Neutrophil (primary cell): ENCODE measurements around the gene ARNT2.

Experiments
- H3K27ac ChIP-seq: fragments of 200-600 bp; sonication (generic); 2 replicates; pipeline ENCODE4 v1.5.1; 2016; ENCODE audit warnings: mild to moderate bottlenecking, moderate library complexity
- H3K27me3 ChIP-seq: fragments of 200-600 bp; sonication (generic); 2 replicates; pipeline ENCODE4 v1.6.0; 2016; ENCODE audit warnings: mild to moderate bottlenecking
- H3K36me3 ChIP-seq: fragments of 200-600 bp; sonication (generic); 2 replicates; pipeline ENCODE4 v1.5.1; 2017
- H3K4me1 ChIP-seq, 2 experiments: fragments of 200-600 bp in 1 of 2; sonication (generic) in 1 of 2; 1 replicate in 1 of 2; 2 replicates in 1 of 2; pipeline versions ENCODE4 v1.5.1 to v1.6.1; 2013 to 2016; ENCODE audit warnings: low read depth in 1 of 2, low read length in 1 of 2, mild to moderate bottlenecking in 1 of 2, moderate library complexity in 1 of 2; ENCODE audit not compliant: control insufficient read depth in 1 of 2, insufficient read depth in 1 of 2
- H3K4me3 ChIP-seq, 2 experiments: fragments of 200-600 bp in 1 of 2; sonication (generic) in 1 of 2; 1 replicate in 1 of 2; 2 replicates in 1 of 2; pipeline ENCODE4 v1.5.1; 2013 to 2016; ENCODE audit warnings: low read depth in 1 of 2, low read length in 1 of 2, mild to moderate bottlenecking in 1 of 2, moderate library complexity in 1 of 2
- H3K9me3 ChIP-seq: fragments of 200-600 bp; sonication (generic); 2 replicates; pipeline ENCODE4 v1.5.1; 2016
- CTCF ChIP-seq: fragments of 200-600 bp; sonication (generic); IDR thresholded peaks from 2 replicates; pipeline ENCODE4 v1.5.1; 2016; ENCODE audit warnings: antibody characterized with exemption

ARNT2 gene

GRCh38 chr15:80554560-80554959 is 150.4 kb downstream of the ARNT2 start:
- Histone ChIP-seq H3K36me3 (no peaks in the 10 kb centered on the region), H3K4me3 (no peak overlapping the region), H3K27me3 (peaks cover 28% of the 10 kb centered on the region), H3K9me3 (no peaks in the 10 kb centered on the region), H3K27ac (no peak overlapping the region), H3K4me1 (no peaks in the 10 kb centered on the region)
- TF ChIP-seq CTCF: no peak

GRCh38 chr15:80556694-80557367 is 152.6 kb downstream of the ARNT2 start:
- H3K27me3 ChIP-seq: peaks cover 16% of the 10 kb centered on the region
- TF ChIP-seq CTCF: no peak
- no peak overlapping the region for H3K4me3 ChIP-seq
- no peaks in the 10 kb centered on the region for H3K4me1 ChIP-seq
- no peaks in the 10 kb centered on the region for H3K9me3 ChIP-seq
- H3K36me3 ChIP-seq: no peaks in the 10 kb centered on the region
- H3K27ac ChIP-seq: no peak overlapping the region

GRCh38 chr15:80557441-80558234 is 153.5 kb downstream of the ARNT2 start:
- no peak for TF ChIP-seq CTCF
- no peaks in the 10 kb centered on the region for H3K4me1 ChIP-seq
- no peaks in the 10 kb centered on the region for H3K9me3 ChIP-seq
- no peak overlapping the region for H3K4me3 ChIP-seq
- H3K27me3 ChIP-seq: peaks cover 11% of the 10 kb centered on the region
- no peaks in the 10 kb centered on the region for H3K36me3 ChIP-seq
- H3K27ac ChIP-seq: no peak overlapping the region

- H3K27me3 ChIP-seq: peaks cover 11% of the 10 kb centered on the region
- no peak overlapping the region for H3K27ac ChIP-seq
- H3K4me1 ChIP-seq: no peaks in the 10 kb centered on the region
- no peak overlapping the region for H3K4me3 ChIP-seq
- no peak for TF ChIP-seq CTCF
- no peaks in the 10 kb centered on the region for H3K9me3 ChIP-seq
- no peaks in the 10 kb centered on the region for H3K36me3 ChIP-seq
Observed at GRCh38 chr15:80558631-80559319, 154.6 kb downstream of the ARNT2 start.

GRCh38 chr15:80559320-80559693 is 155.1 kb downstream of the ARNT2 start:
- H3K4me3 ChIP-seq: no peak overlapping the region
- H3K27me3 ChIP-seq: peaks cover 11% of the 10 kb centered on the region
- H3K36me3 ChIP-seq: no peaks in the 10 kb centered on the region
- no peaks in the 10 kb centered on the region for H3K4me1 ChIP-seq
- no peak for TF ChIP-seq CTCF
- H3K27ac ChIP-seq: no peak overlapping the region
- no peaks in the 10 kb centered on the region for H3K9me3 ChIP-seq
